ENCODE data around the gene TSC2.

Gene TSC2

GRCh38 chr16:2044541-2044940, 3.2 kb upstream of the TSC2 start:
- DNase-seq, result no peak

GRCh38 chr16:2045965-2046892, 1.6 kb upstream of the TSC2 start:
- no peak for DNase-seq

GRCh38 chr16:2046893-2047329, 874 bp upstream of the TSC2 start:
- no peak for DNase-seq

- DNase-seq, result no peak
Observed at GRCh38 chr16:2048116-2048543, 345 bp downstream of the TSC2 start.

GRCh38 chr16:2053211-2053610, 5.4 kb downstream of the TSC2 start:
- DNase-seq, result no peak

GRCh38 chr16:2053897-2054296, 6.1 kb downstream of the TSC2 start:
- DNase-seq, result no peak

GRCh38 chr16:2054543-2055245, 6.9 kb downstream of the TSC2 start:
- DNase-seq, result no peak

- DNase-seq, result no peak
Observed at GRCh38 chr16:2056077-2056476, 8.3 kb downstream of the TSC2 start.

- no peak for DNase-seq
Observed at GRCh38 chr16:2056681-2057407, 9.1 kb downstream of the TSC2 start.

GRCh38 chr16:2057438-2057837, 9.7 kb downstream of the TSC2 start:
- no peak for DNase-seq

GRCh38 chr16:2058420-2058819, 10.6 kb downstream of the TSC2 start:
- no peak for DNase-seq

- DNase-seq, result no peak
Observed at GRCh38 chr16:2058872-2059271, 11.1 kb downstream of the TSC2 start.

GRCh38 chr16:2060346-2060745, 12.6 kb downstream of the TSC2 start:
- DNase-seq, result no peak

GRCh38 chr16:2061023-2061422, 13.2 kb downstream of the TSC2 start:
- DNase-seq, result no peak

- no peak for DNase-seq
Observed at GRCh38 chr16:2061526-2061925, 13.7 kb downstream of the TSC2 start.

- DNase-seq, result no peak
Observed at GRCh38 chr16:2062801-2063200, 15.0 kb downstream of the TSC2 start.

GRCh38 chr16:2063861-2064260, 16.1 kb downstream of the TSC2 start:
- no peak for DNase-seq

GRCh38 chr16:2064368-2064945, 16.7 kb downstream of the TSC2 start:
- no peak for DNase-seq

GRCh38 chr16:2066139-2066538, 18.4 kb downstream of the TSC2 start:
- DNase-seq, result no peak

GRCh38 chr16:2070576-2071453, 23.0 kb downstream of the TSC2 start:
- DNase-seq, result no peak

GRCh38 chr16:2071454-2072202, 23.8 kb downstream of the TSC2 start:
- DNase-seq, result no peak
